Lung (tissue), 12 donors: ENCODE results near the gene MSH4. TPM values are rescaled to one million over a fixed set of nuclear protein-coding genes. Genes with fewer than 3 reads are reported as not detected.
"Not testable (repeated sequence)": the region's sequence is repeated elsewhere in the genome, so short reads cannot be mapped to it uniquely, and the experiment has no call there.

Experiments used
- ATAC-seq: fragments of 200-7000 bp; cut with Tn5 transposase; one replicate; pipeline ENCODE4 v1.9.1; 2020; ENCODE audit warnings: moderate number of reproducible peaks; ENCODE audit not compliant: insufficient read depth, low FRiP score
- DNase-seq, 3 donors: peaks; one replicate each; pipeline ENCODE4 v3.0.0-alpha.2; 2013 to 2017
- H3K27ac ChIP-seq, 2 donors: one replicate each; pipeline ENCODE4 v1.5.1; 2013; ENCODE audit warnings: mild to moderate bottlenecking in 2 of 2, moderate library complexity in 2 of 2, control low read depth in 1 of 2, inconsistent platforms in 1 of 2, low read depth in 1 of 2, low read length in 1 of 2
- H3K27me3 ChIP-seq, 3 donors: one replicate each; pipeline ENCODE4 v1.5.1; 2013; ENCODE audit warnings: low read length in 2 of 3; ENCODE audit not compliant: control insufficient read depth in 3 of 3, insufficient read depth in 3 of 3
- H3K36me3 ChIP-seq, 4 donors: one replicate each; pipeline ENCODE4 v1.5.1; 2013; ENCODE audit warnings: low read length in 4 of 4, mild to moderate bottlenecking in 1 of 4, moderate library complexity in 1 of 4; ENCODE audit not compliant: control insufficient read depth in 4 of 4, insufficient read depth in 4 of 4
- H3K4me1 ChIP-seq, 5 donors: one replicate each; pipeline ENCODE4 v1.5.1; 2013; ENCODE audit warnings: low read length in 5 of 5, mild to moderate bottlenecking in 2 of 5, moderate library complexity in 1 of 5; ENCODE audit not compliant: control insufficient read depth in 5 of 5, insufficient read depth in 5 of 5
- H3K4me3 ChIP-seq: one replicate; pipeline ENCODE4 v1.5.1; 2013; ENCODE audit warnings: mild to moderate bottlenecking, control low read depth, moderate library complexity
- H3K9ac ChIP-seq, 2 donors: one replicate each; pipeline ENCODE4 v1.5.1; 2013; ENCODE audit warnings: low read length in 2 of 2, control low read depth in 1 of 2; ENCODE audit not compliant: insufficient read depth in 1 of 2
- H3K9me3 ChIP-seq, 4 donors: one replicate each; pipeline ENCODE4 v1.5.1; 2013; ENCODE audit warnings: low read length in 3 of 4, mild to moderate bottlenecking in 1 of 4, moderate library complexity in 1 of 4; ENCODE audit not compliant: control insufficient read depth in 4 of 4, insufficient read depth in 3 of 4
- WGBS, 2 donors: extraction: QIAGEN DNeasy Blood & Tissue Kit; methylation state at CpG; one replicate each; pipeline ENCODE4 v1.1.7; 2013; 5-methylcytosine and 5-hydroxymethylcytosine counted together
- polyA plus RNA-seq, 2 donors: library from polyadenylated mRNA; stranded (reverse); fragments of 200-250 nt; gene quantifications; one replicate each; pipeline ENCODE4 v1.2.1, GENCODE V29; 2013
- total RNA-seq, 2 donors: library from RNA; depleted of rRNA in 1 of 2; stranded (reverse); fragments of >200 nt in 1 of 2; gene quantifications; one replicate each; pipeline ENCODE4 v1.2.1, GENCODE V29; 2014 to 2021
- TF ChIP-seq, protein P1 (sequence below): IDR thresholded peaks from 2 replicates; pipeline ENCODE4 v1.5.1; 2012; ENCODE audit warnings: mild to moderate bottlenecking; ENCODE audit errors: control extremely low read depth, extremely low read depth
- donor health status: control.
- donor health status: control.
- donor health status: Bipolar disorder and iron deficiency.
- donor health status: healthy.
- donor health status: DM: yes; HTN: yes; CAD: no.

Gene MSH4
- total and polyA plus RNA-seq, 4 donors = 0.13 to 0.40 (median 0.36) TPM

GRCh38 chr1:75808921-75809320 is 12.2 kb downstream of the MSH4 start:
- ATAC-seq (no peak), DNase-seq (no peak)
- Histone ChIP-seq H3K4me1 (no peaks in the 10 kb centered on the region), H3K9ac (no peak overlapping the region), H3K4me3 (no peak overlapping the region), H3K27me3 (no peaks in the 10 kb centered on the region), H3K9me3 (no peaks in the 10 kb centered on the region), H3K36me3 (no peaks in the 10 kb centered on the region), H3K27ac (no peak overlapping the region)
- TF ChIP-seq, protein P1, sequence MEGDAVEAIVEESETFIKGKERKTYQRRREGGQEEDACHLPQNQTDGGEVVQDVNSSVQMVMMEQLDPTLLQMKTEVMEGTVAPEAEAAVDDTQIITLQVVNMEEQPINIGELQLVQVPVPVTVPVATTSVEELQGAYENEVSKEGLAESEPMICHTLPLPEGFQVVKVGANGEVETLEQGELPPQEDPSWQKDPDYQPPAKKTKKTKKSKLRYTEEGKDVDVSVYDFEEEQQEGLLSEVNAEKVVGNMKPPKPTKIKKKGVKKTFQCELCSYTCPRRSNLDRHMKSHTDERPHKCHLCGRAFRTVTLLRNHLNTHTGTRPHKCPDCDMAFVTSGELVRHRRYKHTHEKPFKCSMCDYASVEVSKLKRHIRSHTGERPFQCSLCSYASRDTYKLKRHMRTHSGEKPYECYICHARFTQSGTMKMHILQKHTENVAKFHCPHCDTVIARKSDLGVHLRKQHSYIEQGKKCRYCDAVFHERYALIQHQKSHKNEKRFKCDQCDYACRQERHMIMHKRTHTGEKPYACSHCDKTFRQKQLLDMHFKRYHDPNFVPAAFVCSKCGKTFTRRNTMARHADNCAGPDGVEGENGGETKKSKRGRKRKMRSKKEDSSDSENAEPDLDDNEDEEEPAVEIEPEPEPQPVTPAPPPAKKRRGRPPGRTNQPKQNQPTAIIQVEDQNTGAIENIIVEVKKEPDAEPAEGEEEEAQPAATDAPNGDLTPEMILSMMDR = no peak
- WGBS, 2 donors = 81 to 92% methylated on average over 4 of the region's 4 CpGs

- not testable (repeated sequence) for H3K4me3 ChIP-seq, H3K4me1 ChIP-seq, H3K9me3 ChIP-seq, H3K9ac ChIP-seq, H3K27me3 ChIP-seq, ATAC-seq, H3K36me3 ChIP-seq, DNase-seq, H3K27ac ChIP-seq
- 89 to 98% methylated on average over 3 of the region's 3 CpGs for WGBS, 2 donors
These were observed 13.4 kb downstream of the MSH4 start for GRCh38 chr1:75810113-75810512.

DNA sequence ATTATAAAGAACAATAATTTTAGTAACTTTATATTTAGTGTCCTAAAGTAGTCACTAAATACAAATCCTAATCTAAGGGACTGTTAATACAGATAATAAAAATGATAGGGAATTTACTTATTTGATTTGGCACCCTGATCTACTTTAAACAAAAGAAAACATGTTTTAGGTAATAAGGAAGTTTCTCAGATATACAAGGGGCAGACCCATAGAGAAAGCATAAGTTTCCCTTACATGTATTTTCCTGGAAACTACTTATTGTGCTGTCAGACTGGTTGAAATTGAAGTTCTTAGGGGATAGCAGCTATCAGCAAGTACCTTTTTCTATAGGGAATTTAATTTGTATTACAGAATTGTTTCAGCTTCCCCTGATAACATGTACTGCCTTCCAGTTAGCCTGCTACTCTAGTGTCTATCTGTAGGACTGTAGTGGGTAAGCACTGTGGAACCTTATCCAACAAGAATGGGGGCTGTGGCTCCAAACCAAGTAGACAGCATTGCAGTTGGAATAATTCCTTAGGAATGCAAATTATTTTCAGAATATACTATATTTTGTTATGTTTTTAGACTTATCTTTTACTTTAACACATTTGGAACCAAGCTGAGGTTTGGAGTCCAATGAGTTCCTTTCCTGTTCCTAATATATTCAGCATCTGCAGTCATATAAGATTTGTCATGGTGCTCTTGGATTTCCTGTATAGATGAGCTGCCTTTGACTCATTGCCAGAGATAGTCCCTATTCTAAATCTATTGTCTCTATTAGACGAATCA is 14.7 kb downstream of the MSH4 start:
- H3K27ac ChIP-seq = no peak overlapping the region
- DNase-seq = no peak

DNA sequence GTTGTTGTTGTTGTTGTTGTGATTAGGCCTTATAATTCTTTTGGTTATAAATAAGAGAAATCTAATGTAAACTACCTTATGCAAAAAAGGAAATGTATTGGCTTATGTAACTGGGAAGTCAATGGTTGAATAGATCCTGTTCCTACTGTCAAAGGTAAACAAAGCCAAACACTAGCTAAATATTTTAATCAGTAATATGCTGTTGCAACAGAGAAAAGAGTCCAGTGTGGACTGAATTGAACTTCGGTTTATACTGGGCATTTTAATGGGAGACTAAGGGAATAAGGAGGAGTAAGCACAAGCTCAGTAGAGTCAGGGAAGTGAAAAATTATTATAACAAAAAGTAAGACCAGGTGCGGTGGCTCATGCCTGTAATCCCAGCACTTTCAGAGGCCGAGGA is 15.4 kb downstream of the MSH4 start:
- no peak for DNase-seq
- no peaks in the 10 kb centered on the region for H3K27me3 ChIP-seq
- TF ChIP-seq, protein P1 = no peak
- no peak overlapping the region for H3K27ac ChIP-seq
- no peaks in the 10 kb centered on the region for H3K9me3 ChIP-seq
- no peak overlapping the region for H3K4me3 ChIP-seq
- ATAC-seq = no peak
- H3K4me1 ChIP-seq = no peaks in the 10 kb centered on the region
- WGBS, 2 donors = 63 to 88% methylated on average over 3 of the region's 3 CpGs
- no peaks in the 10 kb centered on the region for H3K36me3 ChIP-seq
- no peak overlapping the region for H3K9ac ChIP-seq

More for the DNA sequence above, 14.7 kb downstream of the MSH4 start:
- no peak for ATAC-seq
- Histone ChIP-seq H3K4me1 (no peaks in the 10 kb centered on the region), H3K9me3 (no peaks in the 10 kb centered on the region), H3K36me3 (no peaks in the 10 kb centered on the region), H3K9ac (no peak overlapping the region), H3K27me3 (no peaks in the 10 kb centered on the region), H3K4me3 (no peak overlapping the region)
- TF ChIP-seq, protein P1 = no peak
- 67 to 80% methylated on average over 1 of the region's 1 CpG for WGBS, 2 donors

DNA sequence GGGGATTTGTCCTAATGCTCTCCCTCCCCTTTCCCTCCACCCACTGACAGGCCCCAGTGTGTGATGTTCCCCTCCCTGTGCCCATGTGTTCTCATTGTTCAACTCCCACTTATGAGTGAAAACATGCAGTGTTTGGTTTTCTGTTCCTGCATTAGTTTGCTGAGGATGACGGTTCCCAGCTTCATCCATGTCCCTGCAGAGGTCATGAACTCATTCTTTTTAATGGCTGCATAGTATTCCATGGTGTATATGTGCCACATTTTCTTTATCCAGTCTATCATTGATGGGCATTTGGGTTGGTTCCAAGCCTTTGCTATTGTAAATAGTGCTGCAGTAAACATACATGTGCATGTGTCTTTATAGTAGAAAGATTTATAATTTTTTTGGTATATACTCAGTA is 26.9 kb downstream of the MSH4 start:
- 76 to 92% methylated on average over 1 of the region's 1 CpG for WGBS, 2 donors
- ATAC-seq = not testable (repeated sequence)

More for the DNA sequence above, 26.9 kb downstream of the MSH4 start:
- not testable (repeated sequence) for H3K36me3 ChIP-seq, DNase-seq, H3K9me3 ChIP-seq, H3K9ac ChIP-seq, H3K4me1 ChIP-seq, H3K27ac ChIP-seq, H3K27me3 ChIP-seq, H3K4me3 ChIP-seq
